GM21381 (cell line): Measurements from ENCODE around the gene MTUS2.

Experiments
- ATAC-seq: cut with Tn5 transposase; IDR thresholded peaks from one replicate; pipeline ENCODE4 v1.9.1; 2021; ENCODE audit warnings: mild to moderate bottlenecking, moderate library complexity; ENCODE audit not compliant: unreplicated experiment

MTUS2 gene

GRCh38 chr13:28820099-28821051 lies at the start of gene MTUS2:
Gene MTUS2 (plus strand): TSS chr13:28820339.
- ATAC-seq: peak; percentile 50

- no peak for ATAC-seq
Observed at GRCh38 chr13:28778308-28779215, 41.6 kb upstream of the MTUS2 start.

- no peak for ATAC-seq
Observed at GRCh38 chr13:28792992-28793391, 27.1 kb upstream of the MTUS2 start.

GRCh38 chr13:28794396-28794795 lies 25.7 kb upstream of the MTUS2 start:
- ATAC-seq: no peak

- no peak for ATAC-seq
Observed at GRCh38 chr13:28796938-28797257, 23.2 kb upstream of the MTUS2 start.

- no peak for ATAC-seq
Observed at GRCh38 chr13:28805193-28805819, 14.8 kb upstream of the MTUS2 start.

GRCh38 chr13:28817204-28817603 lies 2.9 kb upstream of the MTUS2 start:
- ATAC-seq: no peak

- ATAC-seq: no peak
Observed at GRCh38 chr13:28819046-28819730, 951 bp upstream of the MTUS2 start.

GRCh38 chr13:28819735-28820098 lies 422 bp upstream of the MTUS2 start:
- peak; percentile 73 for ATAC-seq

- no peak for ATAC-seq
Observed at GRCh38 chr13:28822151-28822550, 2.0 kb downstream of the MTUS2 start.

GRCh38 chr13:28822801-28823200 lies 2.7 kb downstream of the MTUS2 start:
- ATAC-seq: no peak

- ATAC-seq: no peak
Observed at GRCh38 chr13:28825379-28825778, 5.2 kb downstream of the MTUS2 start.

GRCh38 chr13:28826368-28826767 lies 6.2 kb downstream of the MTUS2 start:
- no peak for ATAC-seq

- no peak for ATAC-seq
Observed at GRCh38 chr13:28830580-28830979, 10.4 kb downstream of the MTUS2 start.

- no peak for ATAC-seq
Observed at GRCh38 chr13:28831117-28831516, 11.0 kb downstream of the MTUS2 start.

GRCh38 chr13:28837111-28837510 lies 17.0 kb downstream of the MTUS2 start:
- no peak for ATAC-seq

GRCh38 chr13:28843639-28844038 lies 23.5 kb downstream of the MTUS2 start:
- ATAC-seq: no peak

GRCh38 chr13:28849441-28849840 lies 29.3 kb downstream of the MTUS2 start:
- no peak for ATAC-seq

GRCh38 chr13:28850226-28850625 lies 30.1 kb downstream of the MTUS2 start:
- ATAC-seq: no peak

- ATAC-seq: no peak
Observed at GRCh38 chr13:28851422-28851821, 31.3 kb downstream of the MTUS2 start.

- ATAC-seq: no peak
Observed at GRCh38 chr13:28854657-28855056, 34.5 kb downstream of the MTUS2 start.
